H1 (cell line): Measurements from ENCODE around the gene ASIC2. TPM values are rescaled to one million over a fixed set of nuclear protein-coding genes. Genes with fewer than 3 reads are reported as not detected.

Experiments
- CTBP2 ChIP-seq: IDR thresholded peaks from 2 replicates; pipeline ENCODE4 v1.7.0; 2011; ENCODE audit warnings: borderline replicate concordance, mild to moderate bottlenecking, moderate library complexity, mixed read lengths, low read length; ENCODE audit not compliant: insufficient read depth, insufficient read length
- polyA plus RNA-seq, 7 experiments: library from polyadenylated mRNA; depleted of rRNA in 3 of 7; stranded (reverse) in 5 of 7; unstranded in 2 of 7; fragments of >200 nt in 5 of 7; fragments of 200-250 nt in 2 of 7; gene quantifications; 1 replicate in 5 of 7; 2 replicates in 1 of 7; 4 replicates in 1 of 7; pipeline versions ENCODE4 v1.2.1 to v1.2.3, GENCODE V29; 2011 to 2013; ENCODE audit warnings: missing spikeins in 2 of 7, mixed read lengths in 2 of 7
- total RNA-seq: library from RNA; stranded (reverse); fragmentation: NEBNext Ultra II Directional; extraction: Animal tissue kit (Norgen Biotek cat#: 25700); gene quantifications from 2 replicates; pipeline ENCODE4 v1.2.1, GENCODE V29; 2021

ASIC2 gene
- total and polyA plus RNA-seq, 2 of the 8 experiments (the other 6 are each of a cell fraction or from before 2014, with no cell fraction given) = 0.86 to 1.2 TPM

GRCh38 chr17:33121756-33122155, 171.3 kb downstream of the ASIC2 start (continued):
- TF ChIP-seq CTBP2 = no peak
